ENCODE measurements around the gene XPR1.

XPR1 gene

GRCh38 chr1:180627411-180627810, 4.4 kb upstream of the XPR1 start:
- TF ChIP-seq POLR2AphosphoS5 (IDR thresholded peaks at IDR 0.05; ENCODE audit: low read depth, low read length) = no peak
- DNase-seq (ENCODE audit: insufficient read length, low spot score) (no peak), FAIRE-seq (no peak)

DNA sequence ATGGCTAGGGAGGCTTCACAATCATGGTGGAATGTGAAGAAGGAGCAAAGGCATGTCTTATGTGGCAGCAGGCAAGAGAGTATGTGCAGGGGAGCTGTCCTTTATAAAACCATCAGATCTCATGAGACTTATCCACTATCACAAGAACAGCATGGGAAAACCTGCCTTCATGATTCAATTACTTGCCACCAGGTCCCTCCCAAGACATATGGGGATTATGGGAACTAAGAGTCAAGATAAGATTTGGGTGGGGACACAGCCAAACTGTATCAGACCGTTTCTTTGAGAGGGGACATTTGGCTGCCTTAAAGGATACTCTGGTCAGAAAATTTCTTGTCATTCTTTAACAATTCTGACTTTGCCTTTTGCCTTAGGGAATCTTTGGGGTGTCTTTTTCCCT, 3.2 kb upstream of the XPR1 start:
- TF ChIP-seq SPI1 (IDR thresholded peaks at IDR 0.05; ENCODE audit: low read depth, low read length) (no peak), PAX5 (IDR thresholded peaks at IDR 0.05; ENCODE audit: insufficient read depth, low read length, severe bottlenecking) (no peak), TAF1 (IDR thresholded peaks at IDR 0.05; ENCODE audit: low read depth, low read length) (no peak), POLR2A (IDR thresholded peaks at IDR 0.05; ENCODE audit: low read depth, low read length) (no peak), POU2F2 (IDR thresholded peaks at IDR 0.05; ENCODE audit: low read depth, low read length) (no peak), POLR2AphosphoS5 (IDR thresholded peaks at IDR 0.05; ENCODE audit: low read depth, low read length) (no peak)
- FAIRE-seq = no peak
- DNase-seq (ENCODE audit: insufficient read length, low spot score) = no peak

GRCh38 chr1:180630408-180631193, 1.2 kb upstream of the XPR1 start:
- FAIRE-seq (no peak), DNase-seq (ENCODE audit: insufficient read length, low spot score) (no peak)
- TF ChIP-seq POLR2A (IDR thresholded peaks at IDR 0.05; ENCODE audit: low read depth, low read length) (no peak), POLR2AphosphoS5 (IDR thresholded peaks at IDR 0.05; ENCODE audit: low read depth, low read length) (no peak), TAF1 (IDR thresholded peaks at IDR 0.05; ENCODE audit: low read depth, low read length) (no peak), SPI1 (IDR thresholded peaks at IDR 0.05; ENCODE audit: low read depth, low read length) (no peak), PAX5 (IDR thresholded peaks at IDR 0.05; ENCODE audit: insufficient read depth, low read length, severe bottlenecking) (no peak), POU2F2 (IDR thresholded peaks at IDR 0.05; ENCODE audit: low read depth, low read length) (no peak)

DNA sequence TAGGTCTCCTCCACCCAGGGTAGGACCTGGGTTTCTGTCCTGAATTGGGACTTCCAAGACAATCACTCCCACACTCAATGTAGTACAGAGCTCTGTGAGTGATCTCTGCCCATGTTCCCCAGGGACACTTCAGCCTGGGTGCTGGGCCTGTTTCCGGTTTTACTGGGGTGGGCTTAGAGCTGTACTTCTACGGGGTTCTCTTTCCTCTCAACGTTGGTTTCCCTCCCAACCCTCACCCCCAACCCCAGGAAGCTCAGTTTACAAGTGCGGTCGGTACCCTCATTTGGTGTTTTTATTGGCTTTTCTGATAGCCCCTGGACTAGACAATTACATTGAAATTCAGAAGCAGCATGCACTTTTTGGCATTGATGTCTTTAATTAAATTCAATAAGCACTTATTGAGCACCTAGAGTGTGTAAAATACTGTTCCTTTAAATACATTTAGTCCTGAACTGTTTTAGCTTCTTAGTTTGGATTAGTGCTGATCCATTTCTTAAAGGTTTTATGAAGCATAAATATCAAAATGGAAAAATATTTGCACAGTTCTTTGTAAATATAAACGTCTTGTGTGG, 542 bp upstream of the XPR1 start:
- no peak for DNase-seq (ENCODE audit: insufficient read length, low spot score)

DNA sequence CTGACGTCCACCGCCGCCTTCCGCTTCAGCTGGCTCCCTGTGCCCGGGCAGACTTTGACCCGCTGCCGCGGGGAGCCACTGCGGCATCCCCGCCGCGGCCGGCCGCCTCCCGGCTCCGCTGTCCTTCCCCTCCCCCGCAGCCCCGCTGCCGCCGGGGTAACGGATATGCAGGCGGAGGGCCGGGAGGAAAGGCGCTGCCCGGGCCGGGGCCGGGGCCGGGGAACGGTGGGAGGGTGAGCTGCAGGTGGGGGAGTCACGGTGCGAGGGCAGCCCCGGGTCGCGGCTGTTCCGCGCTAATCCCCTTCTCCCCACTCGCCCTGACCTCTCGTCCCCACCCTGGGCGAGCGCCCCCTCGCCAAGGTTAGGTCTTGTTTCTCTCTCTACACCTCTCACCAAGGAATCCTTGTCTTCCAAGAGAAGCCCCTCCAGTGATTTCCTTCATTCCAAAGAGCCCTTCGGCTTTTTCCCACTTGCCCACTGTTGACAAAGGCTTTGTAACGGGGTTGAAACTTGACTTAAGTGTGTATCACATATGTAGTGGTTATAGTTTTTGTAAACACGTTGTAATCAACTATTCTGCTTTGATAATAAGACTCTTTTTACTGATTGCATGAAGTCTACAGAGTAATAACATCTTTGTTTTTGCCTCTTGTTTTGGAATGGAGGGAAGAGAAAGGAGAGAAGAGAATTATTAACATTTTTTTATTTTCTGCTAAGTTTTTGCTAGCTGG, 669 bp downstream of the XPR1 start:
- TF ChIP-seq POLR2AphosphoS5 (IDR thresholded peaks at IDR 0.05; ENCODE audit: low read depth, low read length) (no peak), TAF1 (IDR thresholded peaks at IDR 0.05; ENCODE audit: low read depth, low read length) (no peak), POLR2A (IDR thresholded peaks at IDR 0.05; ENCODE audit: low read depth, low read length) (no peak), POU2F2 (IDR thresholded peaks at IDR 0.05; ENCODE audit: low read depth, low read length) (no peak), SPI1 (IDR thresholded peaks at IDR 0.05; ENCODE audit: low read depth, low read length) (no peak), PAX5 (IDR thresholded peaks at IDR 0.05; ENCODE audit: insufficient read depth, low read length, severe bottlenecking) (no peak)
- DNase-seq (ENCODE audit: insufficient read length, low spot score) = peak; percentile 49
- no peak for FAIRE-seq

More for the DNA sequence above, 542 bp upstream of the XPR1 start:
- TF ChIP-seq SPI1 (IDR thresholded peaks at IDR 0.05; ENCODE audit: low read depth, low read length) (no peak), POU2F2 (IDR thresholded peaks at IDR 0.05; ENCODE audit: low read depth, low read length) (no peak), POLR2A (IDR thresholded peaks at IDR 0.05; ENCODE audit: low read depth, low read length) (no peak), PAX5 (IDR thresholded peaks at IDR 0.05; ENCODE audit: insufficient read depth, low read length, severe bottlenecking) (no peak), TAF1 (IDR thresholded peaks at IDR 0.05; ENCODE audit: low read depth, low read length) (no peak), POLR2AphosphoS5 (IDR thresholded peaks at IDR 0.05; ENCODE audit: low read depth, low read length) (no peak)
- FAIRE-seq = no peak

GRCh38 chr1:180633057-180634056, 1.5 kb downstream of the XPR1 start:
- FAIRE-seq (no peak), DNase-seq (ENCODE audit: insufficient read length, low spot score) (no peak)
- no peak for TF ChIP-seq POU2F2 (IDR thresholded peaks at IDR 0.05; ENCODE audit: low read depth, low read length)
- TF ChIP-seq PAX5 (IDR thresholded peaks at IDR 0.05; ENCODE audit: insufficient read depth, low read length, severe bottlenecking) = no peak
- TF ChIP-seq TAF1 (IDR thresholded peaks at IDR 0.05; ENCODE audit: low read depth, low read length) = no peak
- TF ChIP-seq SPI1 (IDR thresholded peaks at IDR 0.05; ENCODE audit: low read depth, low read length) = no peak
- TF ChIP-seq POLR2AphosphoS5 (IDR thresholded peaks at IDR 0.05; ENCODE audit: low read depth, low read length) = no peak
- no peak for TF ChIP-seq POLR2A (IDR thresholded peaks at IDR 0.05; ENCODE audit: low read depth, low read length)

DNA sequence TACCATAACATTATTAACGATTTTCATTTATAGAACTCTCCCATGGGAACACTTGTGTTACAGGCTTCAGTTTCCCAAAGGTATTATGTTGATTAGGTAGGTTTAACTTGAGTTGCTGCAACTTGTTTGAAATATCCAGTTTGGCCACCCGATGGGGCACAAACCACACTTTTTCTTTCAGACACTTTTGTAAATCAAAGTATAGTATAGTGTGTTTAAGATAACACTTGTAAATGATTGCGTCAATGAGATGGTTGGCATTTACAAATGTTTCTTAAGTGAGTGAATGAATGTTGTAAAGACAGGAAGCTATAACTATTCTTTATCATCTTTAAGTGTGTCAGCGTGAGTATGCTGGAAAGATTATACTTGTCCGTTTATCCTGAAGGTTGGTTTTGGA, 4.3 kb downstream of the XPR1 start:
- TF ChIP-seq SPI1 (IDR thresholded peaks at IDR 0.05; ENCODE audit: low read depth, low read length) = no peak
- TF ChIP-seq POU2F2 (IDR thresholded peaks at IDR 0.05; ENCODE audit: low read depth, low read length) = no peak
- TF ChIP-seq POLR2A (IDR thresholded peaks at IDR 0.05; ENCODE audit: low read depth, low read length) = no peak
- no peak for TF ChIP-seq POLR2AphosphoS5 (IDR thresholded peaks at IDR 0.05; ENCODE audit: low read depth, low read length)
- no peak for TF ChIP-seq PAX5 (IDR thresholded peaks at IDR 0.05; ENCODE audit: insufficient read depth, low read length, severe bottlenecking)
- TF ChIP-seq TAF1 (IDR thresholded peaks at IDR 0.05; ENCODE audit: low read depth, low read length) = no peak
- FAIRE-seq (no peak), DNase-seq (ENCODE audit: insufficient read length, low spot score) (no peak)

DNA sequence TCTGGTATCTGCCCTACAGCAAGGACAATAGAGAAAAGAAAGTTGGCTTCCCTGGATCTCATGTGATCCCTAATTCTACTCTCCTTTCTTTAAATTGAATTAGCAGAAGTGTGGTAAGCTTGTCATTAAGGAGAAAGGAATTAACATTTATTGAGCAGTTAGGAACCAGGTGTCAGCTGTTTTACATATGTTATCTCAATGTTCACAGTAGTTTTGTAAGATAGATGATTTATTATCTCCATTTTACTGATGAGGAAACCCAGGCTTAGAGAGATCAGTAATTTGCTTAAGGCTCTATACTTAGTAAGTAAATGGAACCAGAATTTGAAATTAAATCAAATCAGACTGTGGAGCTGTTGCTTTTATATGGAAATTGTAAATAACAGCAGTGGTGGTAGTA, 8.0 kb downstream of the XPR1 start:
- FAIRE-seq (no peak), DNase-seq (ENCODE audit: insufficient read length, low spot score) (no peak)
- TF ChIP-seq PAX5 (IDR thresholded peaks at IDR 0.05; ENCODE audit: insufficient read depth, low read length, severe bottlenecking) = no peak

DNA sequence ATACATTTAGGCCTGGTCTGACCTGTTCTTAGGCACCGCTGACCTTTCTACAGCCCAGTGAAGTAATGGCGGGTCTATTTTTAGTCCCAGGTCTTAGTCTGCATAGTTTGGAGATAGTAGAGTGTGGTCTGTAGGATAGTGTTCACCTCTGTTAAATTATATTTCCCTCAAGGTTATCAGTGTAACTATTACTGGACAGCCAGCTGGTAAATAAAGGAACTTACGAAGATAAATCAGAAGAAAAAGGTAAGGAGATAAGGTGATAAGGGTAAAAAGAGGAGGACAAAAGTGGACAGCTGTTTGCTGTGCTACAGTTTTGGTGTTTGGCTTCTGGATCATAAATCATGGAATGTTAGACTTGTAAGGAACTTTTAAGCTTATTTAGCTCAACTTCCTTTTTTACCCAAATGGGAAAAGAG, 8.7 kb downstream of the XPR1 start:
- no peak for TF ChIP-seq SPI1 (IDR thresholded peaks at IDR 0.05; ENCODE audit: low read depth, low read length)
- no peak for TF ChIP-seq POLR2A (IDR thresholded peaks at IDR 0.05; ENCODE audit: low read depth, low read length)
- TF ChIP-seq POU2F2 (IDR thresholded peaks at IDR 0.05; ENCODE audit: low read depth, low read length) = no peak
- no peak for TF ChIP-seq TAF1 (IDR thresholded peaks at IDR 0.05; ENCODE audit: low read depth, low read length)
- FAIRE-seq (no peak), DNase-seq (ENCODE audit: insufficient read length, low spot score) (no peak)
